ENCODE data around the gene MRGPRG.

MRGPRG gene

DNA sequence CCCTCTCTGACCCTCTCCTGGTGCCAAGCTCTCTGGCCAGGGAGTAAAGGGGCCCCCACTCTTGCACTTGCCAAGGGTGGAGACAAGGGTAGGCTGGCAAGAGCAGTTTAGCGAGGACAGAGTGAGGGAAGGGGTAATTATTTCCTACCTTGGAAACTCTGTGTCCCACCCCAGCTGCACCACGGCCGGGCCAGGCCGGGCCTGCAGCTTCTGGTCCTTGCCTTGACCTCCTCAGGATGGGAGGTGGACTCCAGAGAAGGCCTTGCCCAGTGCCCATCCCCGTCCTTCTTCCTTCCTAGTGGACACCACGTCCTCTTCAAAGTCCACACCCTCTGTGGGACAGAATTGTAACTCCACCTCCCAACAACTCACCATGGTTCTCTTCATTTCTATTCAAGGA is 35.1 kb downstream of the MRGPRG start:
- TF ChIP-seq, protein P1, sequence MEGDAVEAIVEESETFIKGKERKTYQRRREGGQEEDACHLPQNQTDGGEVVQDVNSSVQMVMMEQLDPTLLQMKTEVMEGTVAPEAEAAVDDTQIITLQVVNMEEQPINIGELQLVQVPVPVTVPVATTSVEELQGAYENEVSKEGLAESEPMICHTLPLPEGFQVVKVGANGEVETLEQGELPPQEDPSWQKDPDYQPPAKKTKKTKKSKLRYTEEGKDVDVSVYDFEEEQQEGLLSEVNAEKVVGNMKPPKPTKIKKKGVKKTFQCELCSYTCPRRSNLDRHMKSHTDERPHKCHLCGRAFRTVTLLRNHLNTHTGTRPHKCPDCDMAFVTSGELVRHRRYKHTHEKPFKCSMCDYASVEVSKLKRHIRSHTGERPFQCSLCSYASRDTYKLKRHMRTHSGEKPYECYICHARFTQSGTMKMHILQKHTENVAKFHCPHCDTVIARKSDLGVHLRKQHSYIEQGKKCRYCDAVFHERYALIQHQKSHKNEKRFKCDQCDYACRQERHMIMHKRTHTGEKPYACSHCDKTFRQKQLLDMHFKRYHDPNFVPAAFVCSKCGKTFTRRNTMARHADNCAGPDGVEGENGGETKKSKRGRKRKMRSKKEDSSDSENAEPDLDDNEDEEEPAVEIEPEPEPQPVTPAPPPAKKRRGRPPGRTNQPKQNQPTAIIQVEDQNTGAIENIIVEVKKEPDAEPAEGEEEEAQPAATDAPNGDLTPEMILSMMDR (IDR thresholded peaks at IDR 0.05; ENCODE audit: low read depth, low read length, missing control alignments) = no peak
- no peak overlapping the region for H3K4me3 ChIP-seq (ENCODE audit: low read depth, low read length)
- no peak for DNase-seq (ENCODE audit: low read depth)

DNA sequence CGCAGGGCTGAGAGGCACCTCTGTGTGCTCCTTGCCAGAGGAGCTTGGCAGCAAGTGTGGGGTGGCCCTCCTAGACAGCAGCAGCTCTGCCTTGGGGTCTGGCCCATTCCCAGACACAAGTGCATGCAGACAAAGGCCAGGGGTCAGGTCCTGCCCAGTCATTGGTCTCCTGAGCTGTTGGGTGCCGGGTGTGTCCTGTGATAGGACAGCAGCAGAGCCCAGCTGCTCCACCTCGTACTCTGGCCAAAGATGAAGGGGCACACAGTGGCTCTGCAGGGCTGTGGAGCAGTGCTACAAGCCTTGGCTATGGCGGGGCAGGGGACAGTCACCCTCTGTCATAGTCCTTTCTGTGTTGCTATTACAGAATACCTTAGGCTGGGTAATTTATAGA is 36.2 kb downstream of the MRGPRG start:
- no peak overlapping the region for H3K4me3 ChIP-seq (ENCODE audit: low read depth, low read length)
- no peak for DNase-seq (ENCODE audit: low read depth)
- TF ChIP-seq, protein P1 (IDR thresholded peaks at IDR 0.05; ENCODE audit: low read depth, low read length, missing control alignments) = no peak

DNA sequence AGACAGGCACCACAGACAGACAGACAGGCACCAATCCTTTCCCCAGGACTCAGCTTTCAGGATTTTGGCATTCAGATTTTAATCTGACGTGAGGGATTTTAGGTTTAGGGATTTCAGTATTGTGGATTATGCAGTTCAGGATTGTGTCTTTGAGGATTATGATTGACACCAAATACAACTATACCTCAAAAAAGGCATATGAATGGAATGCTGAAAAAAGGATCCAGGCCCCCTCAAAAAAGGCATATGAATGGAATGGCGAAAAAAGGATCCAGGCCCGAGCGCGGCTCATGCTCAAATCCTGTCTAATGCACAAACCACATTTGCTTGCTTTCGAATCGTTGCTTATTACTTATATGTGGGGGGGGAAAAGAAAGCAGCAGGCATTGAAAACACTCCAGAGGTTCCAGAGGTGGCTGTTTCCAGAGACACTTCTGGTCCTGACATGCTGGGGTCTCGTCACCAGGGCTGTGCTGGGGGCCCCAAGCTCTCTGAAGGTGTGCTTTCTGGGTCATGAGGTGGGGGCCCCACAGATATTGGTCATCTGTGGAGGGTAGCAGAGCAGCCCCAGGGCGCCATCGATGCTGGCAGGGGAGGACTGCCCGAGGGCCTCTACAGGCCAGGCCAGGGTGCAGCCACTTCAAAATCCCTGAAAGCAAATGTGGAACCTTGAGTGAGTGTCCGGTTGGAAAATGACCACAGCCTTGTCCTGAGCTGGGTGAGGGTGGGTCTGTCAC is 36.7 kb downstream of the MRGPRG start:
- TF ChIP-seq, protein P1 (IDR thresholded peaks at IDR 0.05; ENCODE audit: low read depth, low read length, missing control alignments) = no peak
- no peak overlapping the region for H3K4me3 ChIP-seq (ENCODE audit: low read depth, low read length)
- no peak for DNase-seq (ENCODE audit: low read depth)

DNA sequence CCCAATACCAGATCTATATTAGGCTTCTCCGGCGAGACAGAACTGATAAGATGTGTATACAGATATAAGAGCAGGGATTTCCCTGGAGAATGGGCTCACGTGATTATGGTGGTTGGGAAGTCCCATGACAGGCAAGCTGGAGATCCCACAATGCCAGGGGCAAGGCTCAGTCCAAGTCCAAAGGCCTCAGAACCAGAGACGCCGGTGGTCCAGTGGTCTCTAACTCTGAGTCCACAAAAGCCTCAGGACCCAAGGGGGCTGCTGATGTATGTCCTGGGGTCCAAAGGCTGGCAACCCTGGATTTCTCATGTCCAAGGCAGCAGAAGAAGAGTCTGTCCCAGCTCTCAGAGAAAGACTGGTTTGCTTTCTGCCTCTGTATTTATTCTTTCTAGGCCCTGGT is 37.7 kb downstream of the MRGPRG start:
- TF ChIP-seq, protein P1 (IDR thresholded peaks at IDR 0.05; ENCODE audit: low read depth, low read length, missing control alignments) = no peak
- no peak overlapping the region for H3K4me3 ChIP-seq (ENCODE audit: low read depth, low read length)
- DNase-seq (ENCODE audit: low read depth) = no peak

DNA sequence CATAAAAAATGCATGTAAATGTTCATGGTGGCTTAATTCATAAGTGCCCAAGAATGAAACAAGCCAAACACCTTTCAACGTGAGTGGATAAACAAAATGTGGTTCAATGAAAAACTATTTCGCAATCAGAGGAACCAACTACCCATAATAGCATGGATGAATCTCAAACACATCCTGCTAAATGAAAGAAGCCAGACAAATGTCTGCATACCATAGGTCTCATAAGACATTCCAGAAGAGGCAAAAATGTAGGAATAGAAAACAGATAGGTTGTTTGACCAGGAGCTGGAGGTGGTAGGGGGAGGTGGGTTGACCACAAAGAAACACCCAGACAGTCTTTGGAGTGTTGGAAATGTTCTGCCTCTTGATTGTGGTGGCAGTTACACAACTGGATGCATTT is 40.3 kb downstream of the MRGPRG start:
- TF ChIP-seq, protein P1 (IDR thresholded peaks at IDR 0.05; ENCODE audit: low read depth, low read length, missing control alignments) = no peak
- H3K4me3 ChIP-seq (ENCODE audit: low read depth, low read length) = no peak overlapping the region
- DNase-seq (ENCODE audit: low read depth) = no peak

DNA sequence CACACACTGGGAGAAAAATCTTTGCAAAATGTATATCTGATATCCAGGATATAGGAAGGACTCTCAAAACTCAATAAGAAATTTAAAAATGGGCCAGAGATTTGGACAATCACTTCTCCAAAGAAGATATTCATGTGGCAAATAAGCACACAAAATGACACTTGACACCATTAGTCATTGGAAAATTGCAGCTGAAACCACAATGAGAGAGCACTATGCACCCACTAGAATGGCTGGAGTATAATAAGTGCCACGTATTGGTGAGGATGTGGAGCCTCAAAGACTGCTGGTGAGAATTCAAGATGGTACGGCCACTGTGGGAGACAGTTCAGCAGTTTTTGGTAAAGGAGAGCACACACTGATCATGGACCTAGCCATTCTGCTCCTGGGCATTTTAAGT is 40.7 kb downstream of the MRGPRG start:
- DNase-seq (ENCODE audit: low read depth) = no peak

More for the DNA sequence above, 40.7 kb downstream of the MRGPRG start:
- TF ChIP-seq, protein P1 (IDR thresholded peaks at IDR 0.05; ENCODE audit: low read depth, low read length, missing control alignments) = no peak
- H3K4me3 ChIP-seq (ENCODE audit: low read depth, low read length) = no peak overlapping the region

Measured in GM12864 (cell line).